CD4-positive, alpha-beta T cell treated with Interleukin-4 for 4 hours (primary cell): Measurements from ENCODE around the gene SCARB1.

ENCODE experiments used
- DNase-seq: peaks from one replicate; pipeline ENCODE4 v3.0.0-alpha.2; 2020

Gene SCARB1

GRCh38 chr12:124861898-124862676 lies 1.6 kb downstream of the SCARB1 start:
- DNase-seq = no peak

DNA sequence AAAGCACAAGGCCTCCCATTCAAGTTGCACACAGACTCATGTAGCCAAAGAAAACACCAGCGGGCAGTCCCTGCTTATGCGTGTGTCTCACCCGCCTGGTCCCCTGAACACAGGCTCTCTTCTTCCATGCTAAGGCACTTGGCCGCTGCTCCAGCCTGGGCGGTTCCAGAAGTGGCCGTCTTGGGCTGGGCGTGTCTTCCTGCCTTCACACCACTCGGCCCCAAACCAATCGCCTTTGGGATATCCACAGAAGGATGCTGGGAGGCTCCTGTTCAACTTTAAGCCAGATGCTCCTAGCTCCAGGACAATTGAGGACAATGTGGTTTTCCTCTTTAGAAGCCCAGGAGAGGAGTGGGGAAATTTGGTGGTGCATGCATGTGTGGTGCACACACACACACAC lies 2.2 kb downstream of the SCARB1 start:
- no peak for DNase-seq

DNA sequence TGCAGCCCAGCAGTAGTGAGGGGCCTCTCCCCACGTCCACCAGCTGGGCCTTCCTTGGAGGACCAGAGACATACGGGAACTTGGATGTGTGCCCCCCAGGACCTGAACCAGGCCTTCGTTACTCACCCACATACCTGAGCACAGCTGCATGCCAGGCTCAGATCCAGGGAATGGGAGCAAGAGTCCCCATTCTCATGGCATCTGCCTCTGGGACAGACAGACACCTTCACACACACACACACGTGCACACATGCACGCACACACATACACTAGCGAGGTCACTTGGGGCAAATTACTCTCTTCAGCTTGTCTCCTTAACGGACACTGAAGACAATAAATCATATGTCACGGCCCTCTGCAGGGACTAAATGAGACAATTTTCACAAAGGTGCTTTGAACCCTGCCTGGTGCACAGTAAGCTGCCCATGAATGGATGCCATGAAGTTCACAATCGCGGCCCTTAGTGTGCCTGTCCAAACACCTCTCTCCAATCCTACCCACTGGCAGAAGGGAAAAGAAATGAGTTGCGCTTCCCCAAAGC lies 5.7 kb downstream of the SCARB1 start:
- DNase-seq = no peak

GRCh38 chr12:124856842-124857178 lies 6.9 kb downstream of the SCARB1 start:
- DNase-seq = no peak

DNA sequence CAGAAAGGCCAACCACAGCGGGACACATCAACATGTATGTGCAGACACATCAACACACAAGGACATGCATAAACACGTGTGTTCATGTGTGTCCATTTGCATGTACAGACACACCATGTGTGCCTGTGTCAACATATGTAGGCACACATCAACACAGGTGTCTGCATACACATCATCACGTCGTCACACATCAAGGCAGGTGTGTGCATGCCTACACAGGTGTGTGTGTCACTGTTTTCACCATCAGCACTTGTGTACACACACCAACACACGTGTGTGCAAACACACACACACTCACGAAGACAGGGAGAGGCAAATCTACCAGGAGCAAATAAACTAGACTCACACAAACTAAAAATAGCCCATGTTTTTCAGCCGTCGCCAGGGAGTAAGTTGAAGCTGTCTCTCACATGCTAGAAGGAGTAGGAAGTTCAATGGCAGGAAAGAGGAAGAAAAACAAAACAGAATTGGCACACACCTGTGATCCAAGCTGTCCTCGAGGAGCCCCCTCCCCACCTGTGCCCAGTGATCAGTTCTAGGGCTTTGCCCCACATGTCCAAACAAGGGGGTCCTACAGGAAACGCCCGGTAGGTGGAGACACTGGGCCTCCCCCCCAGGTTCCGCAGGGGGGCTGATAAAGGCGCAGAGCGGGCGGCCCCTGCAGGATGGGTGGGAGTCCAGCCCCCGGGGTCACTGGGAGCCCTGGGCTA lies 7.4 kb downstream of the SCARB1 start:
- DNase-seq = no peak

DNA sequence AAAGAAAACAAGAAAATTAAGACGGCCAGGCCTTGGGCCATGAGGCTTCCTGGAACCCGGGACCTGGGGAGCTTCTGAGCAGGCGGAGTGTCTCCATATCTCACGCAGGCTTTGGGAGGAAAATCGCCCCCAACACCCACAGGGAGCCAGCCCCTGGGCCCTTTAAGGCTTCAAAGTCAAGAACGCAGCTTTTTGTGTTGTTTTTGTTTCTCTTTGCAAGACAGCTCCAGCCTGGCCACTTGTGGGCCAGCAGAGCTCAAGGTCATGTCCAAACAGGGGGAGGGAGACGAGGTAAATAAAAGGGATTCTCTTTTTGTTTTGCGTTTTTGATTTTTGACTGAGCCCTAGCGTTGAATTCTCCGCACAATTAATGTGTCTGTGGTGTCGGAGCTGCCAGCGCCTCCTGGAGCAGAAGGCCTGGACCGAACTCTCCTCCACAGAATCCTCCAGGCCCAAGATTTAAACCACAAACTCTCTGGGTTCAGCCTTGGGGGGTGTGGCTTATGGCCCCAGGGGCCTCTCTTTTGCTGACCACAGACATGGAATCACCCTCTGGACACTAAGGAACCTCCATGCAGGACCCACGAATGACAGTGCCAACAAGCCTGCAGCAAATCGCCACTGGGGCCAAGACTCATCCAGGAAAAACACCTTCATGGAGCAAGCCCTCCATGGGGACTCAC lies 8.2 kb downstream of the SCARB1 start:
- DNase-seq = no peak

DNA sequence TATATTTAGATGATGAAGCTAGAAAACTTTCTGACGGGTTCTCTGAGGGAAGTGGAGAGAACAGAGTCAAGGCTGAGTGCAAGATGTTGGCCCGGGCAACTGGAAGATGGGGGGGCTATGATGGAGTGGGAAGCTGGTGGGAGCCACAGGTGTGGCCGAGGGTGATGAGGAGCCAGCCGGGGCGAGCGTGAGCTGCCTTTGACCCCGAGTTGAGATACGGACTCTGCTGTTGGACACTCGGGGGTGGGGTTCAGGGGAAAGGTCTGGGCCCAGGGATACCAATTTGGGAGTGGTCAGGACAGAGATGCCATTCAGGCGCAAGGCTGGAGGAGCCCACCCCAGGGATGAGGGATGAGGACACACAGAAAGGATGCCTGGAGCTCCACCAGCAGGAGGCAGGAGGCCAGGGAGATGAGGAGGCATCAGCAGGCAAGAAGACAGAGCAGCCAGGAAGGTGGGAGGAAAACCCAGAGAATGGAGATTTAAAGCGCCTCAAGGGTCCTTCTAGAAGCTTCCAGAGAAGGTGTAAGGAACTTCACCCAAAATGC lies 9.0 kb downstream of the SCARB1 start:
- DNase-seq = no peak

DNA sequence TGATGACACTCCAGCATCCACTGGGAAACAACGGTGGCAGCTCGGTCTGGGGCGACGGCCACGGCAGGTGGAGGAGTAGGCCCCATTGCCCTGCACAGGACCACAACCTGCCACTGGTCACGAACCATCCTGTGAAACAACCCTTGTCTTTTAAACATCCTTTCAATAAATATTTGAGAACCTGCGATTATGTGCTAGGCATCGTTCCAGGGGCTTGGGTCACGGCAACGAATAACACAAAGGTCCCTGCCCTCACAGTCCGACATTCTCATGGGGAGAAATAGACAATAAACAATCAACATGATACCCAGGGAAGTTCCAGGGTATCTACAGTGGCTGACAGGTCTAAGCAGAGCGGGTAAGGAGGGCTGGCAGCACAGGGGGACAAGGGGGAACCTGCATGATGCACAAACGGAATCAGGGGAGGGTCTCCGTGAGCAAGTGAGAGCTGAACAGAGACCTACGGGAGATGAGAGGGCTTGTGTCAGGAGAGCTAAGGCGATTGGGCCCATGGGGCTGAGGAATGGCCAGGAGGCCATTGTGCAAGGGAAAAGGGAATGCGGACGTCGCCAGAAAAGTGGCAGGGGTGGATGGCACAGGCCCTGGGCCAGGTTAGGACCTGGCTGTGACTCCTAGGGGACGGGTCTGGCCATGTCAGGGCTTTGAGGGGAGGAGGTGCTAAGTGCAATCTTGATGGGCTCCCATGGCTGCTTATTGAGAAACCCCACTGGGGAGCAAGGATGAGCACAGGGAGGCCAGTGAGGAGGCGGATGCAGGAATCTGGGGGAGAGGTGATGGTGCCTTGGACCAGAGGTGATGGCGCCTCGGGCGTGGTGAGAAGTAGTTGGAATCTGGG lies 9.7 kb downstream of the SCARB1 start:
- no peak for DNase-seq

DNA sequence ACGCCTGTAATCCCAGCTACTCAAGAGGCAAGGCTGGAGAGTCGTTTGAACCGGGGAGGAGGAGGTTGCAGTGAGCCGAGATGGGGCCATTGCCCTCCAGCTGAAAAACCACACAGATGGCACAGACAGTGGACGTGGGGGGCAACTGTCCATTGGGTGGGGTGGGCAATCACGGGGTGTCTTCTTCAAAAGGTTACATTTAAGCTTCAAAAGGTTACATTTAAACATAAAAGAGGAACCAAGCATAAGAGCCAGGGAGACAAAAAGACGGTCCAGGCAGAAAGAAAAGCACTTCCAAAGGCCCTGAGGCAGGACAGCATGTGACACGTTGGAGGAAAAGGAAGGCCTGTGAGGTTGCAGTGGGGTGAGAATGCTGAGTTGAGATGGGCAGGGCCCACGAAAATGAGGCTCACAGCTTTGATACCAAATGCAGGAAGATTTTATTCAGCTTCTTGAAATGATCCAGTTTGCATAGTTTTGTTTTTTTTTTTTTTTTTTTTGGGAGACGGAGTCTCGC lies 10.7 kb downstream of the SCARB1 start:
- DNase-seq = no peak

- DNase-seq = peak; percentile 4
Observed at GRCh38 chr12:124852329-124852831, 11.3 kb downstream of the SCARB1 start.

GRCh38 chr12:124851342-124851741 lies 12.3 kb downstream of the SCARB1 start:
- DNase-seq = no peak

DNA sequence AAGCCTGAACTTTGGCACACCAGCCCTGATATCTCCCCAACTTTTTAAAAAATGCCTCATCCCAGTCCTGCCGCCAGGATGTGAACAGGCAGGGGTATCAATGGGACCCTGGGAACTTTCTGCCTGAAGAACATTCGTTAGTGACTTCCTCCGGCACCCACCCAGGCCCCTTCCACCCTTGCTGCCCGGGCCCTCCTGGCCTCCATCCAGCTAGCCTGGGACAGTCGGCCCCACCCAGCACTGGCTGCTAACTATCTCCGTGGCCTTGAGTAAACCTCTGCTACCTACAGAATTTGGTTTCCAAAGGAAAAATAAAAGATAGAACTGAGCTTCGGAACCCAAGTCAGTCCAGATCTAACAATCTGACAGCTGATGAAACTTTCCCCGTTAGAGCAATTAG lies 14.3 kb downstream of the SCARB1 start:
- DNase-seq = no peak

GRCh38 chr12:124848621-124849380 lies 14.9 kb downstream of the SCARB1 start:
- no peak for DNase-seq

GRCh38 chr12:124847113-124848074 lies 16.3 kb downstream of the SCARB1 start:
- no peak for DNase-seq

- no peak for DNase-seq
Observed at GRCh38 chr12:124844411-124845397, 19.0 kb downstream of the SCARB1 start.

DNA sequence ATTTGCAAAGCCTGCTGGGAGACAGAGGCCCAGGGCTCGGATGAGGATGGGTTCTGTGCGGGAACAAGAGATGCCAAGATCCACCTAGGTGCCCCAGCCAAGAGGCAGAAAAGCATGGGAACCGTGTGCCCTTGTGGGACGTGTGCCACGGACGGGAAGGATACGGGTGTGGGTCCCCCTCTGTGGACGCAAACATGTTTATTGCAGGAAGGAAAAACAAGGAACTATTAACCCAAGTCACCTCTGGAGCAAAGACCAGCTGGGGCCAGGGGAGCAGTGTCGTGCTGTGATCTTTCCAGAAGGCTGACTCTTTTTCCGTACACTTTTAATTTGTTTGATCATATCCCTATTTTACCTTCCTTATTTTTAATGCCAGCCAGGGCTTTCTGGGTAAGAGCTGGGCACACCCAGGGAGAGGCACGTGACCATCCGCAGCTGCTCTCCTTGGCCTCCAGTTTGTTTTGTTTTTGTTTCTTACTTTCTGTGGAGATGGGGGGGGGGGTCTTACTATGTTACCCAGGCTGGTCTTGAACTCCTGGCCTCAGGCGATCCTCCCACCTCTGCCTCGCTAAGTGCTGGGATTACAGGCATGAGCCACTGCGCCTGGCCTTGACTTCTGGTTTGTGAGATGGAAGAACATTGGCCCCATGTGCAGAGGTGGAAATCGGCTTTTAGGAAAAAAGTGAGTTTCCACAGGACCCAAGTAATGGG lies 20.7 kb downstream of the SCARB1 start:
- no peak for DNase-seq

DNA sequence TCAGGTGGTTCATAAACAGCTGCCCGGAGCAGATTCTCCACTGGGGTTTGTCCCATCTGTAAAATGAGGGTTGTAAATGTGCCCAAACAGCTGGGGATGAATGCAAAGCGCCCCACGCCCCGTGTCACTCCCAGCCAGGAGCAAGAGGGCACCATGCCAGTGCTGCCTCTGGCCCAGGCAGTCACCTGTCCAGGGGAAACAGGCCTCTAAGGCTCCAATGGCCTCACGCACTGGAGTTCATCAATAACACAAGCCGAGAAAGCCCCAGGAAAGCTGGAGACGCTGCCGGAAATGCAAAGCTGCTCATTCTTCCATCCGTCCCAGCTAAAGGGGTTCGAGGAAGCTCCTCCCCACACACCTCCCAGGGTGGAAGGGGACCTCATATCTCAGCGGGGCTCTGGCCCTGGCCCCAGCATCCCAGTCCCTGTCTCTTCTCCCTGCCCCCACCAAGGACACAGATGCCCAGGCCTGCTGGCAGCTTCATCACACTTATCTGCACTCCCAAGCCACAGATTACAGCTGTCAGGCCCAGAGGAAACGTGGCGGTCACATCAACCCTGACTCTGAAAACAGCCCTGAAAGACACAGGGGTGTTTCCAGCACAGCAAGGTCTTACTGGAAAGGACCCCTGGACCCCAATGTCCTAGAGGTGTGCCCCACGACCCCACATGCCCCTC lies 21.5 kb downstream of the SCARB1 start:
- DNase-seq = no peak
